Omental fat pad (tissue), 4 donors: ENCODE measurements around the gene CARD6. TPM values are rescaled to one million over a fixed set of nuclear protein-coding genes. Genes with fewer than 3 reads are reported as not detected.
"Not testable (repeated sequence)": the region's sequence is repeated elsewhere in the genome, so short reads cannot be mapped to it uniquely, and the experiment has no call there.

ENCODE experiments used
- ATAC-seq: fragments of 150-250 bp; one replicate; pipeline ENCODE4 v1.9.1; 2016; ENCODE audit warnings: mild to moderate bottlenecking, moderate library complexity; ENCODE audit not compliant: low FRiP score
- DNase-seq: peaks from one replicate; pipeline ENCODE4 v3.0.0-alpha.2; 2019; ENCODE audit warnings: low spot score
- CTCF ChIP-seq, 3 donors: fragments of 450-650 bp; IDR thresholded peaks; one replicate each; pipeline ENCODE4 v1.5.1; 2016 to 2017; ENCODE audit warnings: antibody characterized with exemption in 3 of 3, mild to moderate bottlenecking in 3 of 3, moderate library complexity in 2 of 3
- total RNA-seq, 4 donors: library from RNA; depleted of rRNA; stranded (reverse); fragments of >200 nt; gene quantifications; one replicate each; pipeline ENCODE4 v1.1.0, GENCODE V29; 2016

Gene CARD6
- total RNA-seq, 4 donors from 2014 or later, result 16.1 to 37.0 (median 21.6) TPM

DNA sequence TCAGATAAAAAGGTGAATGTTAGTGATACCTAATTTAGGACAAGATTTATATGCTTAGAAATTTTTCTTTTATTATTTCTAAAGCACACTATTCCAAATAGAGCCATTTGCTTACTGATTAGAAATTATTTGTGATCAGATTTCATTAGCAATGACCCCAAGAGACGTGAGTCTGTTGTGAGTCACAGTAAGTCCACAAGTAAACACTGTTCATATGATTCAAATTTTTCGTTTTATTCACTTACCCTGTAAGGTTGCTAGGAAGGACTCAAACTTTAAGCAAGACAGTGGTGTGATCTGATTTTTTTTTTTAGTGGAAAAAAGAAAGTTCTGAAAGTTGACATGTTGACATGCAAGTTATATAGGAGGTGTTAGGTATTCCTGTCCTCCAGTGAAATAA lies 1.2 kb downstream of the CARD6 start:
- peak; percentile 54 for ATAC-seq

GRCh38 chr5:40844565-40844964 lies 3.4 kb downstream of the CARD6 start:
- TF ChIP-seq CTCF (IDR thresholded peaks at IDR 0.05), result no peak
- ATAC-seq (no peak), DNase-seq (no peak)

More for the DNA sequence above, 1.2 kb downstream of the CARD6 start:
- TF ChIP-seq CTCF (IDR thresholded peaks at IDR 0.05), result no peak
- no peak for DNase-seq

- TF ChIP-seq CTCF (IDR thresholded peaks at IDR 0.05), result no peak
- no peak for ATAC-seq
- no peak for DNase-seq
These were observed 5.2 kb downstream of the CARD6 start for GRCh38 chr5:40846371-40846770.

GRCh38 chr5:40847525-40847924 lies 6.4 kb downstream of the CARD6 start:
- ATAC-seq (no peak), DNase-seq (no peak)
- no peak for TF ChIP-seq CTCF (IDR thresholded peaks at IDR 0.05)

DNA sequence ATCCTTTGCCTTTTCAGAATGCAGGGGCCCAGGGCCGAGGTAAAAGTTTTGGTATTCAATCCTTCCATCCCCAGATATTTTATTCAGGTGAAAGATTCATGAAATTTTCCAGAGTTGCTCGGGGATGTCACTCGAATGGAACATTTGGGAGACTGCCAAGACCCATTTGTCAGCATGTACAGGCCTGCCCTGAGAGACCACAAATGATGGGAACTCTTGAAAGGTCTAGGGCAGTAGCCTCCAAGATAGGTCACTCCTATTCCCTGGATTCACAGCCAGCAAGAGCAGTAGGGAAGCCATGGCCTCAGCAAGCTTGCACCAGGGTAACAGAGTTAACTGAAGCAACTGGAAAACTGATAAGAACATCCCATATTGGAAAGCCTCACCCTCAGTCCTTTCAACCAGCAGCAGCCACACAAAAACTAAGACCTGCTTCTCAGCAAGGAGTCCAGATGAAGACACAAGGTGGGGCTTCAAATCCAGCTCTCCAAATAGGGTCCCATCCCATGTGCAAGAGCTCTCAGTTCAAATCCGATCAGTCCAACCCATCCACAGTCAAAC lies 12.5 kb downstream of the CARD6 start:
- DNase-seq (no peak), ATAC-seq (no peak)
- TF ChIP-seq CTCF (IDR thresholded peaks at IDR 0.05), result no peak

DNA sequence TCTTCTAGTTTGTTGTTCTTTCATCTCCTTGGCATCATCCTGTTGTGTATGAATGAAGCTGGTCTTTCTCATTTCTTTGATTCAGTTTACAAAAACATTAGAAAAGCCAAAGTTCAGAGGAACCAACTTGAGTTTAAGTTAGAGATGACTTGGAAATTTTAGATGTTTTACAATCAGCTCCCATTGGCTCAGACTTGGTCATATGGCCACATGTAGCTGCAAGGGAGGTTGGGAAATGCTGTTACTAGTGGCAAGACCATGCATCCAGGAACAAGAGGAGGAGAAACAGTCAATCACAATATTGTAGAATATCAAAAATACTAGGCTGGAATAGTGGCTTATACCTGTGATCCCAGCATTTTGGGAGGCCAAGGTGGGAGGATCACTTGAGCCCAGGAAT lies 19.5 kb downstream of the CARD6 start:
- TF ChIP-seq CTCF (IDR thresholded peaks at IDR 0.05), result no peak
- ATAC-seq, result no peak
- no peak for DNase-seq

GRCh38 chr5:40865004-40865403 lies 23.8 kb downstream of the CARD6 start:
- not testable (repeated sequence) for ATAC-seq

DNA sequence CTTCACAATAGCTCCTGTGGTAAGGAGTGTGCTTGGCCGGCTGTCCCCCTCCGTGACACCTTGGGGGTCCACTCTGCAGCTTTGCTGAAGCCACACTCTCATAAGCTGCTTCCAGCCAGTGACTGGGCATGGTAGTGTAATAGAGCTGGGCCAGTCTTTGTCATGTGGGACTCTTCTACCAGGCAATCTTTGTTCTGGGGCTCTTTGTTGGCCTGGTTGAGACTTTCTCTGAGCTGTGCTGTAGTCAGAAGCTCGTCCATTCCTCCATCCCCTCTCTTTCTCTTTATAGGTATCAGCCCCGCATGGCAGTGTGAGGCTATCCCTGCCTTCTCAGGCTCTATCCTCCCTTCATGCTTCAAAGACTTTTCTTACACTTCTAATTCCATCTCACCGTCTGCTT lies 25.7 kb downstream of the CARD6 start:
- ATAC-seq (no peak), DNase-seq (no peak)
- TF ChIP-seq CTCF (IDR thresholded peaks at IDR 0.05), result no peak

More at GRCh38 chr5:40865004-40865403, 23.8 kb downstream of the CARD6 start:
- not testable (repeated sequence) for DNase-seq
